HG03139 (cell line): ENCODE data around the gene MARK3.
"Not testable (repeated sequence)": the region's sequence is repeated elsewhere in the genome, so short reads cannot be mapped to it uniquely, and the experiment has no call there.

ENCODE experiments used
- ATAC-seq: cut with Tn5 transposase; IDR thresholded peaks from one replicate; pipeline ENCODE4 v1.9.1; 2021; ENCODE audit not compliant: unreplicated experiment

Gene MARK3

DNA sequence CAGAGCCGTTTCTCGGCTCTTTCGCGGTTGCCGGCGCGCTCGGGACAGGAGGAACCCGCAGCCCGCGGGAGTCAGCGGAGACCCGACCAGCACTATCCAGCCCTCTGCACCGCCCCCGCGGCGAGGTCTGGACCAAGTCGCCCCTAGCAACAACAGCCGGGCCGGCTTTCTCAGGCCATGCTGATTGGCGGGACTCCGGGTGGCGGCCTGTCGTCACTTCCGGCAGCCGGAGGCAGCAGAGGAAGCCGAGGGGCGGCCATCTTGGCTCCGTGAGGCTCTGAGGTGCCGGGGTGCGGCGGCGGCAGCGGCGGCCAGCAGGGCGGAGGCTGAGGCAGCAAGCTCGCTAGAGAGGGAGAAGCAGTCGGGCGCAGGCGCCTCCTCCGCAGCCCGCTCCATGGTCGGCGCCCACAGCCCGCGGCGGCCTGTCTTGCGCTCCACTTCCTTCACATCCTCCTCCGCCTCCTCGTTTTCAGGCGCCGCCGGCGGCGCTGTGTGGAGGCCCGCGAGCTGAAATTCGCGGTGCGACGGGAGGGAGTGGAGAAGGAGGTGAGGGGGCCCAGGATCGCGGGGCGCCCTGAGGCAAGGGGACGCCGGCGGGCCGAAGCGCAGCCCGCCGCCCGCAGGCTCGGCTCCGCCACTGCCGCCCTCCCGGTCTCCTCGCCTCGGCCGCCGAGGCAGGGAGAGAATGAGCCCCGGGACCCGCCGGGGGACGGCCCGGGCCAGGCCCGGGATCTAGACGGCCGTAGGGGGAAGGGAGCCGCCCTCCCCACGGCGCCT is at the start of gene MARK3:
MARK3 (plus strand) TSS at position 264 of the 777 bp plus-strand sequence. CDS start 615 bp downstream, outside the sequence.
- ATAC-seq: peak; percentile 90

DNA sequence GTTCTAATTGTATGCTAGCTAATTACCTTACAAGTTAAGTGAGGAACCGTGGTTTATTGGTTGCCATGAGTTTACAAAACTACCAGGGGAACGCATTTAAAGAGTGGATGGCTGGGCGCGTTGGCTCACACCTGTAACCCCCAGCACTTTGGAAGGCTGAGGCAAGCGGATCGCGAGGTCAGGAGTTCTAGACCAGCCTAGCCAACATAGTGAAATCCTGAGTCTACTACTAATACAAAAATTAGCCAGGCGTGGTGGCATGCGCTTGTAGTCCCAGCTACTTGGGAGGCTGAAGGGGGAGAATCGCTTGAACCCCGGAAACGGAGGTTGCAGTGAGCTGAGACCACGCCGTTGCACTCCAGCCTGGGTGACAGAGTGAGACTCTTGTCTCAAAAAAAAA is 49.0 kb upstream of the MARK3 start:
- no peak for ATAC-seq

- no peak for ATAC-seq
Observed at GRCh38 chr14:103337794-103338193, 47.4 kb upstream of the MARK3 start.

DNA sequence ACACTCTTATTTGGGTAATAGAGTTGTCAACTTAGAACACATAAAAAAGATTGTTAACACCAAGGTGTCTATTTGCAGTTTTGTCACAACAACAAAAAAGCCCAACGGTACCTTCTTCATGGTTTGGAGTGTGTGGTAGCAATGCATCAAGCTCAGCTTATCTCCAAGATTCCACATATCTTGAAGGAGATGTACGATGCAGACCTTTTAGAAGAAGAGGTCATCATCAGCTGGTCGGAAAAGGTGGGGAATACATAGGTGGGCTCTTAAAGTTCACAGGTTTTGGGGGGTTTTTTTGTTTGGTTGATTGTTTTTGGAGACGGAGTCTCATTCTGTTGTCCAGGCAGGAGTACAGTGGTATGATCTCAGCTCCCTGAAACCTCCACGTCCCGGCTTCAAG is 45.7 kb upstream of the MARK3 start:
- no peak for ATAC-seq

DNA sequence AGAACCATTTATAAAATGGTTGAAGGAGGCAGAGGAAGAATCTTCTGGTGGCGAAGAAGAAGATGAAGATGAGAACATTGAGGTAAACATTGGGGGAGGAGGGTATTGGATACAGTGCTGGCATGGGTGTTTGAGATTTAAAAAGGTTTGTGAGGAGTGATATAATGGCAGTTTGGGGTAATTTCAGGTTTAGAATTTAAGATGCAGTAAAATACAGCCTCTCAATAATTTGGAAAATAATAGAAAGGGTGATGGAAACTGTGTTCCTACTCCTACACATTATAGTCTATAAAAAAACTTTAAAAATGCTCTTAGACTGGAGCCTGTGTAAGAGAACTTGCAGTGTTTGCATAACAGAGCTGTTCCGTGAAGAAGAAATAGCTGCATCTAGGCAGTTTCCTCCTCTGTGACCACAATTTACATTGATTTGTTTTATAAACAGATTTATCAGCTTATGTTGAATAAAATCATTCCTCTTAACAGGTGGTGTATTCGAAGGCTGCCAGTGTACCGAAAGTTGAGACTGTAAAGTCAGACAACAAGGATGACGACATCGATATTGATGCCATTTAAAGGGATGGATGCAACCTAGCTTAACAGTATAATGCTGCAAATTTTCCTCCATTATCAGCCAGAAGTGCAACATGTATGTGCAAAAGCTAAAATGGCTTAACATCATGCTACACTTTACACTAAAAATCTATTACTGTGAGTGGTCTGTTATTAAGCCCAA is 44.6 kb upstream of the MARK3 start:
- no peak for ATAC-seq

DNA sequence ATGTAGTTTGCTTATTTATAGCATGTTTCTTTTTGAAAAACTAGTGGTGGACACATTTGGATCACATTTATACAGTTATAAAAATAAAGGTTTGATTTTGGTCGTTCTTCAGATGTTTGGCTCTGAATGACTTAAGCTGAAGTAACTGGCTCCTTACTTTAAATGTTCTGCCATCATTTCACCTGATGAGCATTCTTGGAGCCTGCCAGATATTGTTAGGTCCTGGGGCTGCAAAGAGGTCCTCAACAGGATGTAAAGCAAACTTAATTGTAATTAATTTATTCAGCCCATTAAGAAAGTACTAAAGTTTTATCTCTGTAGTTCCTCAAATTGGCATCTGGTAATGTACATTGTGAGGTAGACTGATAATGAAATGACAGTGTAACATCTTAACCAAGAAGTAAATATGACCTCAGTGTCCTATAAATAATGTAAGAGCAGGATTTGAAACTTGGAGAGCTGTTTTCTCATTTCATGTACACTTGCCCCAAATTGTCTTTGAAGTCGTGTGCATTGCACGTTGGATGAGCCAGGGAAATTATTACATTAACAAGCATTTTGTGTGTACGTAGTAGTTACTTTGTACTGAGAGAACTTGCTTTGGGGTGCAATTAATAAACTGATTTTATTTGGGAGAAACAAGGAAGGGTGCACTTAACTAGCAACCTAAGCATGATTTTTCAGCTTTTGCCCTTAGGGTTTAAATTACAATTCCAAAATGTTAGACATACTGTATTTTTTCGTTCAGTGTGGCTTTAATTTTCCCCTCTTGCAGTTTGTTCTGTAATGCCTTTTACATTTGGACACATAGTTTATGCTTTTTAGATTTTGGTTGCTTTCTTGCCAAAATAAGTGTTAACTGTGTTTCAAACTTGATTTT is 43.7 kb upstream of the MARK3 start:
- no peak for ATAC-seq

- no peak for ATAC-seq
Observed at GRCh38 chr14:103343164-103343879, 41.9 kb upstream of the MARK3 start.

DNA sequence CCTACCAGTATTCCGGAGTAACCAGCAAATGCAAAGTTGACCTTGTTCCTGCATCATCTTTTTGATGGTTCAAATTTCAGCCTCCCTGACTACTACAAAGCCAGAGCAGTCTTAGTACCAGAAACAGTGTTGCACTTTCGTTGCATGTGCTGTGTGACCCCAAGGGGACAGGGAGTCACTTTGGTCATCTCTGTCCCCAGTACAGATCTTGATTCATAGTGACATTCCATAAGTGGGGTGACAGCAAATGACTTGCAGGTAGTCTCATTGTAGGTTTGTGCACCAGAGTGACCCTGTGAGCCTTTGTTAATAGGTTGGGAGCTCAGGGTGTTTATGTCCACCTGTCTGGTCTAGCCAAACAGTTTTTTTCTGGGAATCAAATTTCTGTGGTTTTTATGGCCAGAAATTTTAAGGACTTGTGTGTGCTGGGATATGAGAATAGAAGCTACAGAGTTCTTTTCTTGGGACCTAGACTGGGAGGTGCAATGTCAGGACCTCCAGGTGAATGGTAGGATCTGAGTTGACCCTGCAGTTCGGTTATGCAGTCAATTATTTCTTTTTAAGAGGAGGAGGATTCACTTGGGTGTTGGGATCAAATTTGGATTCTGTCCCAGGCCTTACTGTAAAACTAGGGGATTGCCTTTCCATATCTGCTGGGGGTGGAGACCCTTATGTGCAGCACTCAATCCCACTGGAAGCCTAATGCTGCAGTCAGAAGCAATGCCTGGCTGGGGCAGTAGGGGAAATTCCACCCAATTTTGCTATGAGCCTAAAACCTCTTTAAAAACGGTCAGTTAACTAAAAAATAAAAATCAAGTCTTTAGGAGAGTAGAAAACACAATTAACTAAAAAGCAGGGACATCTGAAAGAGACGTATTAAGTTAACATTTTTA is 41.1 kb upstream of the MARK3 start:
- no peak for ATAC-seq

DNA sequence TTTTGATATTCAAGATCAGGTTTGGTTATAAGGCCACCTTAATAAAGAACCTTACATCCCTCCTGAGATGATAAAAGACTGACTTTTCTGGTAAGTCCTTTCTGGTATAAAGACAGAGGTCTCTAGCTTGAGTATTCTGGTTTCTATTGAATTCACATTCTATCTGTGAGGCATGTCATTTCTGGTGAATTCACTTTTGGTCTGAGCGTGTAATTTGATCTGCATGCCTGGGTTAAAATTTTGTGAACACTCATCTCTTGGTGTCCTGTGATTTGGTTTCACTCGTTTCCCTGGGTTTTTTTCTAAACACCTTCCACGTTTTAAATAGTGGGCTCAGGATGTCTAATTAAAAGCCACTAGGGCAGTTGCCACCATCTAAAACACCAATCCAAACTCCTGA is 38.9 kb upstream of the MARK3 start:
- ATAC-seq: no peak

GRCh38 chr14:103347091-103347815 is 38.0 kb upstream of the MARK3 start:
- ATAC-seq: no peak

GRCh38 chr14:103348154-103348553 is 37.1 kb upstream of the MARK3 start:
- no peak for ATAC-seq

GRCh38 chr14:103349982-103350381 is 35.2 kb upstream of the MARK3 start:
- ATAC-seq: no peak

- ATAC-seq: no peak
Observed at GRCh38 chr14:103353362-103353761, 31.9 kb upstream of the MARK3 start.

DNA sequence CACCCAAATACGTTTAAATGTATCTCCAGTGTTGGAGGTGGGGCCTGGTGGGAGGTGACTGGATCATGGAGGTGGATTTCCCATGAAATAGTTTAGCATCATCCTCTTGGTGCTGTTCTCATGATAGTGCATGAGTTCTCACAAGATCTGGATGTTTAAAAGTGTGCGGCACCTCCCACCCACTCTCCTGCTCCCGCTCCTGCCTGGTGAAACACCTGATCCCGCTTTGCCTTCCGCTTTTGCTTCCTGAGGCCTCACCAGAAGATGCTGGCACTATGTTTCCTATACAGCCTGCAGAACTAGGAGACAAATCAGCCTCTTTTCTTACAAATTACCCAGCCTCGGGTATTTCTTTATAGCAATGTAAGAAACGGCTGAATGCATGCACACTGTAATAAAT is 31.1 kb upstream of the MARK3 start:
- no peak for ATAC-seq

GRCh38 chr14:103356024-103356682 is 29.1 kb upstream of the MARK3 start:
- no peak for ATAC-seq

DNA sequence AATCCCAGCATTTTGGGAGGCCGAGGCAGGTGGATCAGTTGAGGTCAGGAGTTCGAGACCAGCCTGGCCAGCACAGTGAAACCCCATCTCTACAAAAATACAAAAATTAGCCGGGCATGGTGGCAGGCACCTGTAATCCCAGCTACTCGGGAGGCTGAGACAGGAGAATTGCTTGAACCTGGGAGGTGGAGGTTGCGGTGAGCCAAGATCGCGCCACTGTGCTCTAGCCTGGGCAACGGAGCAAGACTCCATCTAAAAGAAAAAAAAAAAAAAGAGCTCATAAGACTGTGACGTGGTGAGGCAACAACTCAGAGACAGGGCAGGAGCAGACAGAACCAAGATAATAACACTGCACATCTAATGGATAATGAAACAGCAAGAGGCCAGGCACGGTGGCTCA is 27.7 kb upstream of the MARK3 start:
- not testable (repeated sequence) for ATAC-seq

- ATAC-seq: no peak
Observed at GRCh38 chr14:103360548-103360947, 24.7 kb upstream of the MARK3 start.

DNA sequence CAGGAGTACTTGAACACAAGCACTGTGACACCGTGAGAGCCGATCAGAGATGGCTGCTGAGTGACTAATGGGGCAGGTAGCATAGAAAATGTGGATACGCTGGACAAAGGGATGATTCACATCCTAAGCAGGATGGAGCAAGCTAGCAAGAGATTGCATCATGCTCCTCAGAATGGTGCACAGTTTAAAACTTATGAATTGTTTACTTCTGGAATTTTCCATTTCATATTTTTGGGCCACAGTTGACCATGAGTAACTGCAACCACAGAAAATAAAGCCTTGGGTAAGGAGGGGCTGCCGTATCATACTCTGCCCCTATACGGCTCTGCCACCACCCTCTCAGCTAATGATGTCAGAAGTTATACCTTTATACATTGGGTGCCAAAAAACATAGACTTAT is 23.3 kb upstream of the MARK3 start:
- ATAC-seq: no peak

- no peak for ATAC-seq
Observed at GRCh38 chr14:103362780-103363179, 22.4 kb upstream of the MARK3 start.
